Right hindlimb (tissue), 1 donor: ENCODE measurements around the gene PYGB.
"Not testable (repeated sequence)": the region's sequence is repeated elsewhere in the genome, so short reads cannot be mapped to it uniquely, and the experiment has no call there.

Source experiments
- DNase-seq: peaks from one replicate; pipeline ENCODE4 v3.0.0-alpha.2; 2018

PYGB gene

GRCh38 chr20:25230166-25230831 is 17.6 kb upstream of the PYGB start:
- no peak for DNase-seq

- peak; percentile 51 for DNase-seq
Observed at GRCh38 chr20:25233016-25233772, 14.7 kb upstream of the PYGB start.

GRCh38 chr20:25234009-25234849 is 13.7 kb upstream of the PYGB start:
- not testable (repeated sequence) for DNase-seq

- DNase-seq = no peak
Observed at GRCh38 chr20:25236450-25237304, 11.2 kb upstream of the PYGB start.

- no peak for DNase-seq
Observed at GRCh38 chr20:25237610-25238318, 10.1 kb upstream of the PYGB start.

- no peak for DNase-seq
Observed at GRCh38 chr20:25238319-25239037, 9.4 kb upstream of the PYGB start.

GRCh38 chr20:25239387-25240370 is 8.2 kb upstream of the PYGB start:
- DNase-seq = peak; percentile 2

- not testable (repeated sequence) for DNase-seq
Observed at GRCh38 chr20:25240851-25241658, 6.8 kb upstream of the PYGB start.

- DNase-seq = not testable (repeated sequence)
Observed at GRCh38 chr20:25241659-25241955, 6.3 kb upstream of the PYGB start.

GRCh38 chr20:25242231-25242630 is 5.7 kb upstream of the PYGB start:
- no peak for DNase-seq

GRCh38 chr20:25243416-25243979 is 4.4 kb upstream of the PYGB start:
- DNase-seq = no peak

GRCh38 chr20:25244976-25245375 is 2.9 kb upstream of the PYGB start:
- no peak for DNase-seq

- DNase-seq = no peak
Observed at GRCh38 chr20:25245461-25245860, 2.4 kb upstream of the PYGB start.

GRCh38 chr20:25246182-25246999 is 1.5 kb upstream of the PYGB start:
- no peak for DNase-seq

GRCh38 chr20:25247000-25247517 is 826 bp upstream of the PYGB start:
- DNase-seq = peak; percentile 58

GRCh38 chr20:25247518-25247955 is 348 bp upstream of the PYGB start:
- DNase-seq = no peak

GRCh38 chr20:25248786-25249172 is 894 bp downstream of the PYGB start:
- DNase-seq = no peak
